ENCODE measurements around the gene SPRED2.

Gene SPRED2

GRCh38 chr2:65437392-65438135 lies 5.2 kb upstream of the SPRED2 start:
- TF ChIP-seq FOXK2 (IDR thresholded peaks at IDR 0.05), result no peak
- no peak for TF ChIP-seq PKNOX1 (IDR thresholded peaks at IDR 0.05)
- no peak for TF ChIP-seq CTBP1 (IDR thresholded peaks at IDR 0.05; ENCODE audit: borderline replicate concordance)
- TF ChIP-seq ARNT (IDR thresholded peaks at IDR 0.05), result no peak
- no peak for TF ChIP-seq LEF1 (IDR thresholded peaks at IDR 0.05; ENCODE audit: borderline replicate concordance)
- no peak for TF ChIP-seq TARDBP (IDR thresholded peaks at IDR 0.05)
- no peak for TF ChIP-seq NFRKB (IDR thresholded peaks at IDR 0.05)
- no peak for TF ChIP-seq SP1 (IDR thresholded peaks at IDR 0.05)
- TF ChIP-seq ZNF384 (IDR thresholded peaks at IDR 0.05), result no peak
- no peak for TF ChIP-seq SUZ12 (IDR thresholded peaks at IDR 0.05)
- no peak for TF ChIP-seq FOXM1 (IDR thresholded peaks at IDR 0.05; ENCODE audit: borderline replicate concordance)
- TF ChIP-seq FOXA1 (IDR thresholded peaks at IDR 0.05), result no peak
- ChIA-PET CTCF (interaction anchor here (0.6 kb wide), 1 partner anchor 64 kb away, joined by 3 read pairs; no protein-coding TSS in a partner anchor), POLR2A (no interaction called here)
- no peak for DNase-seq (ENCODE audit: extremely low spot score)

- no peak for TF ChIP-seq SUZ12 (IDR thresholded peaks at IDR 0.05)
- TF ChIP-seq PKNOX1 (IDR thresholded peaks at IDR 0.05), result peak; percentile 50; the same call in 1 of the 2 replicates
- TF ChIP-seq BHLHE40 (IDR thresholded peaks at IDR 0.05; ENCODE audit: borderline replicate concordance), result no peak
- no peak for DNase-seq (ENCODE audit: extremely low spot score)
- ChIA-PET CTCF (interaction anchor here (0.6 kb wide), 1 partner anchor 63 kb away, joined by 3 read pairs; no protein-coding TSS in a partner anchor), POLR2A (interaction anchor here (0.5 to 1.6 kb wide), 8 partner anchors 14 to 307 kb away, joined by 3 to 4 read pairs (median 3); partner anchors contain the start of gene RAB1A)
These were observed 4.4 kb upstream of the SPRED2 start for GRCh38 chr2:65436824-65437221.

GRCh38 chr2:65436169-65436823 lies 3.9 kb upstream of the SPRED2 start:
- CTCF ChIA-PET, result no interaction called here
- DNase-seq (ENCODE audit: extremely low spot score), result peak; percentile 55
- POLR2A ChIA-PET, result interaction anchor here (0.5 to 1.6 kb wide), 9 partner anchors 13 to 306 kb away, joined by 3 to 4 read pairs (median 3); partner anchors contain the start of gene RAB1A
- TF ChIP-seq FOXM1 (IDR thresholded peaks at IDR 0.05; ENCODE audit: borderline replicate concordance) (peak; percentile 24; the same call in 1 of the 2 replicates), ZNF384 (IDR thresholded peaks at IDR 0.05) (no peak), SP1 (IDR thresholded peaks at IDR 0.05) (no peak), FOXK2 (IDR thresholded peaks at IDR 0.05) (no peak)

- peak; percentile 86 for DNase-seq (ENCODE audit: extremely low spot score)
- ChIA-PET CTCF (no interaction called here), POLR2A (interaction anchor here (0.7 to 1.6 kb wide), 8 partner anchors 13 to 306 kb away, joined by 3 to 4 read pairs (median 4); partner anchors contain the start of gene RAB1A)
- TF ChIP-seq FOXM1 (IDR thresholded peaks at IDR 0.05; ENCODE audit: borderline replicate concordance), result peak; percentile 86; the same call in 1 of the 2 replicates
- 0 out of 2 replicates have a peak, but pooled peaks have one; percentile 17 for TF ChIP-seq ARNT (IDR thresholded peaks at IDR 0.05)
- no peak for TF ChIP-seq SP1 (IDR thresholded peaks at IDR 0.05)
- peak; percentile 19; the same call in 1 of the 2 replicates for TF ChIP-seq CTBP1 (IDR thresholded peaks at IDR 0.05; ENCODE audit: borderline replicate concordance)
These were observed 3.3 kb upstream of the SPRED2 start for GRCh38 chr2:65435625-65436168.

GRCh38 chr2:65434592-65435241 lies 2.3 kb upstream of the SPRED2 start:
- no peak for DNase-seq (ENCODE audit: extremely low spot score)
- ChIA-PET POLR2A (interaction anchor here (0.9 to 1.0 kb wide), 2 partner anchors 30 to 169 kb away, joined by 3 read pairs; no protein-coding TSS in a partner anchor), CTCF (no interaction called here)
- TF ChIP-seq FOXM1 (IDR thresholded peaks at IDR 0.05; ENCODE audit: borderline replicate concordance), result no peak
- no peak for TF ChIP-seq CTBP1 (IDR thresholded peaks at IDR 0.05; ENCODE audit: borderline replicate concordance)
- TF ChIP-seq TARDBP (IDR thresholded peaks at IDR 0.05), result no peak
- no peak for TF ChIP-seq L3MBTL2 (conservative IDR thresholded peaks at IDR 0.05)
- no peak for TF ChIP-seq ELF4 (IDR thresholded peaks at IDR 0.05)
- no peak for TF ChIP-seq HDGF (IDR thresholded peaks at IDR 0.05; ENCODE audit: borderline replicate concordance)
- TF ChIP-seq ZNF384 (IDR thresholded peaks at IDR 0.05), result no peak
- no peak for TF ChIP-seq FOXK2 (IDR thresholded peaks at IDR 0.05)
- no peak for TF ChIP-seq ARNT (IDR thresholded peaks at IDR 0.05)
- TF ChIP-seq SUZ12 (IDR thresholded peaks at IDR 0.05), result no peak
- no peak for TF ChIP-seq SP1 (IDR thresholded peaks at IDR 0.05)
- no peak for TF ChIP-seq BHLHE40 (IDR thresholded peaks at IDR 0.05; ENCODE audit: borderline replicate concordance)
- no peak for TF ChIP-seq LEF1 (IDR thresholded peaks at IDR 0.05; ENCODE audit: borderline replicate concordance)
- TF ChIP-seq NFRKB (IDR thresholded peaks at IDR 0.05), result no peak
- TF ChIP-seq PKNOX1 (IDR thresholded peaks at IDR 0.05), result no peak
- TF ChIP-seq FOXA1 (IDR thresholded peaks at IDR 0.05), result no peak
